ENCODE data around the gene NDUFS6.

NDUFS6 gene

GRCh38 chr5:1767524-1768282 lies 33.5 kb upstream of the NDUFS6 start:
- DNase-seq = no peak

GRCh38 chr5:1768283-1769000 lies 32.8 kb upstream of the NDUFS6 start:
- no peak for DNase-seq

GRCh38 chr5:1769017-1769640 lies 32.1 kb upstream of the NDUFS6 start:
- DNase-seq = no peak

GRCh38 chr5:1769752-1770442 lies 31.3 kb upstream of the NDUFS6 start:
- no peak for DNase-seq

- DNase-seq = no peak
Observed at GRCh38 chr5:1770443-1770802, 30.8 kb upstream of the NDUFS6 start.

GRCh38 chr5:1771149-1772065 lies 29.8 kb upstream of the NDUFS6 start:
- DNase-seq = no peak

GRCh38 chr5:1772634-1773033 lies 28.6 kb upstream of the NDUFS6 start:
- peak in 1 of 2 experiments; percentile 63 for DNase-seq

GRCh38 chr5:1776831-1777230 lies 24.4 kb upstream of the NDUFS6 start:
- no peak for DNase-seq

- no peak for DNase-seq
Observed at GRCh38 chr5:1777281-1778137, 23.7 kb upstream of the NDUFS6 start.

GRCh38 chr5:1778138-1779020 lies 22.8 kb upstream of the NDUFS6 start:
- DNase-seq = no peak

- DNase-seq = no peak
Observed at GRCh38 chr5:1779021-1779680, 22.1 kb upstream of the NDUFS6 start.

GRCh38 chr5:1779782-1780613 lies 21.2 kb upstream of the NDUFS6 start:
- DNase-seq = no peak

GRCh38 chr5:1780614-1780930 lies 20.6 kb upstream of the NDUFS6 start:
- no peak for DNase-seq

GRCh38 chr5:1781107-1781506 lies 20.1 kb upstream of the NDUFS6 start:
- DNase-seq = no peak

GRCh38 chr5:1781726-1782384 lies 19.4 kb upstream of the NDUFS6 start:
- no peak for DNase-seq

- peak in 1 of 2 experiments; percentile 33 for DNase-seq
Observed at GRCh38 chr5:1782385-1783215, 18.6 kb upstream of the NDUFS6 start.

GRCh38 chr5:1783216-1783554 lies 18.0 kb upstream of the NDUFS6 start:
- DNase-seq = no peak
